GM21786 (cell line): Measurements from ENCODE around the gene ABCA13.

ENCODE experiments used
- ATAC-seq: cut with Tn5 transposase; IDR thresholded peaks from one replicate; pipeline ENCODE4 v1.9.1; 2021; ENCODE audit not compliant: unreplicated experiment

The ABCA13 gene

GRCh38 chr7:48295296-48295971 lies 124.2 kb downstream of the ABCA13 start:
- no peak for ATAC-seq

- ATAC-seq = no peak
Measured at GRCh38 chr7:48296966-48297365, 125.7 kb downstream of the ABCA13 start.

GRCh38 chr7:48298779-48299178 lies 127.5 kb downstream of the ABCA13 start:
- ATAC-seq = peak; percentile 60

- ATAC-seq = peak; percentile 87
Measured at GRCh38 chr7:48299580-48300169, 128.4 kb downstream of the ABCA13 start.

DNA sequence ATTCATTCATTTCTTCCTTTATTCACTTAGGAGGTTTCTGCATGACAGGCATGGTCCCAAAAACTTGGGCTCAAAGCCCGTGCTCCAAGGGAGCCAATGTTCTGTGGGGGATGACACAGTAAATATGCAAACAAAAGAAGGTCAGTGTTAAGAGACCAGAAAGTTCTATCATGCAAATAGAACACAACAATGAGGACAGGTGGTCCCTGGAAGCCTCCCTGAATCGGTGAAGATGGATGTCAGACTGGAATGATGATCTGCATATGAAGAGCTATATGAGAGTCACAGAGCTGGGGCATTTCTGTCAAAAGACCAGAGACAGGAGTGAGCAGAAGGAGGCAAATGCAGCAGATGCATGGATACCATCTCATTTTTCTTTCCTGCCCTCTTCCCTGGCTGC lies 129.0 kb downstream of the ABCA13 start:
- ATAC-seq = no peak

- no peak for ATAC-seq
Measured at GRCh38 chr7:48301201-48301600, 129.9 kb downstream of the ABCA13 start.

DNA sequence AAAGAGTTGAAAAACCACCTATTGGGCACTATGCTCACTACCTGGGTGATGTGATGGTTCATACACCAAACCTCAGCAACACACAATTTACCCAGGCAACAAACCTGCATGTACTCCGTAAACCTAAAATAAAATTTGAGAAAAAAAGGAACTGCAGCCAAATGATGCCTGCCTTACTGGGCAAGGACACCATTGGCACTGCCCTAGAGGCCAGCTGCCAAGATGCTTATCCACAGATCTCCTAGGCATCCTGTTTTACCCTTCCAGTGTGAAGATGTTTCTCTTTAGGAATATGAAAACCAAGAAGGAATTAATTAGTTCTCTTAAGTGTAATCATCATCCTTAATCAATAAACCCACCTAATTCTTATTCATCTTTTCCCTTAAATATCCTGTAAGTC lies 133.4 kb downstream of the ABCA13 start:
- no peak for ATAC-seq

DNA sequence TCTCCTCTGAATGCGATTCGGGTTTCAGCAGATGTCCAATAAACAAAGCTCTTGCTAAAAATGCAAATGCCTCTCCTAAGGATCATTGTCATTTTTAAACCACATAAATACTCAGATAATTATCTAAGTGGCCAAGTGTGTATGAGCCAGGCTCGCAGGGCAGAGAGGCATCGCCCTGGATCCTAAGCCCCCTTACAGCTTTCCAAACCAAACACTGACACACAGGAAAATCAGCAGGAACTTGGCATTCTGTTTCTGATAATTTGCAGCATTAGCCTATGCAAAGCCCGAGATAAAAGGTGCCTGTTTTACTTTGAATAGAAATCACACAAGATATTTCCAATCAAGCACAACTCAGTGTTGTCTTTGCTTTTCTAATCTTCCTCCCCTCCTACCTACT lies 134.4 kb downstream of the ABCA13 start:
- no peak for ATAC-seq

DNA sequence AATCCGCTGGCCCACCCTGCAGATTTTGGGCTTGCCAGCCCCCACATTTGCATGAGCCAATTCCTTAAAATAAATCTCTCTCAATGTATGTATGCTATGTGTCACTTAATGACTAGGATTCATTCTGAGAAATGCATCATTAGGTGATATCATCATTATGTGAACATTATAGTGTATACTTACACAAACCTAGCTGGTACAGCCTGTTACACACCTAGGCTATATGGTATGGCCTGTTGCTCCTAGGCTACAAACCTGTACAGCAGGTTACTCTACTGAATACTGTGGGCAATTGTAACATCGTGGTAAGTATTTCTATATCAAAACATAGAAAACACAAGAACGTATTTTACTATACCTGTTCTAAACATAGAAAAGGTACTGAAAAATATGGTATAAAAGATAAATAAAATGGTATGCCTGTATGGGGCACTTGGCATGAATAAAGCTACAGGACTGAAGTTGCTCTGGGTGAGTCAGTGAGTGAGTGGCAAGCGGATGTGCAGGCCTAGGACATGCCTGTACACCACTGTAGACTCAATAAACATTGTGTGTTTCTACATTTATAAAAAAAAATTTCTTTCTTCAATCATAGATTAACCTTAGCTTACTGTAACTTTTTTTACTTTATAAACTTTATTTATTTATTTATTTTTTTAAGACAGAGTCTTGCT lies 135.9 kb downstream of the ABCA13 start:
- no peak for ATAC-seq

- no peak for ATAC-seq
Measured at GRCh38 chr7:48309720-48310119, 138.5 kb downstream of the ABCA13 start.

DNA sequence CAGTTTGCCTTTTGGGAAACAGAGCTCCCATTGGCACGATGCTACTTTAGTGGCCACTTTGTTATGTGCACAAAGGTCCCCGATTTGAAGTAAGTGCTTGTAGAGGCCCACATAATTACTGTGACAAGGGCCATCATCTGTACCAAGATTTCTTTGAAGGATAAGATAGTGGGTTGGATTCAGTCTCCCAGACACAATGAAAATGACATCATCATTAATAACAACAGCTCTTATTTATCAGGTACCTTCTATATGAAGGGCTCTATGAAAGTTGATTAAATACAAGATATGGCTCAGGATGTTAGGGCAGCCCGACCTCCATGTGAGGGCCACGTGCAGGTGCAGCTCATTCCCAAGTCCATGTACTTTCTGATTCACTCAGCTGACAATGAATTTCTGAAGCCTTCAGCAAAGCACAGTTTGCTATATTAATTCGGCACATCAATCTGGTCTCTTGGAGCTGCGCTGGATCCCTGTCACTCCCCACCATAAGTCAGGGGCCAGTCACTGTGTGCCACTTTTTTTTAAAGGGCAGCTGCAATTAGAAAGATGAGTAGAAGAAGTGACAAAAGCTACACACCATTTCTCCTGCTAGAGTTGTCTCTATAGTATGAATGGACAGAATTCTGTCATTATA lies 140.3 kb downstream of the ABCA13 start:
- no peak for ATAC-seq

DNA sequence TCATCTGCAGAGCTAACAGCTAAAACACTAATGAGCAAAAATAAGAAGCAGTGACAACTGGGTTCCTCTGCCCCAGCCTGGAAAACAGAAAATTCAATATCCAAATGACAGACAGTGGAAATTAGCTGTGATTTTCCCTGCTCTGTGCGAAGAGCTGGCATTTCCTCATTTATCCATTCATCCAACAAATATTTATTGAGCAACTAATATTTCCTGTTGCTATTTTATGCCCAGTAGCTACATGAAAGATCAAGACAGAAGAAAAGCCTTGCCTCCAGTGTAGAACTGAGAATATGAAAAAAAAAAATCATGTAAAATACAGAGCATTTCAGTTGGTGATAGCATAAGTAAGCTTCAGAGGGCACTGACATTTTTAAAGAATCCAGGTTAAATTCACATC lies 140.9 kb downstream of the ABCA13 start:
- ATAC-seq = no peak

DNA sequence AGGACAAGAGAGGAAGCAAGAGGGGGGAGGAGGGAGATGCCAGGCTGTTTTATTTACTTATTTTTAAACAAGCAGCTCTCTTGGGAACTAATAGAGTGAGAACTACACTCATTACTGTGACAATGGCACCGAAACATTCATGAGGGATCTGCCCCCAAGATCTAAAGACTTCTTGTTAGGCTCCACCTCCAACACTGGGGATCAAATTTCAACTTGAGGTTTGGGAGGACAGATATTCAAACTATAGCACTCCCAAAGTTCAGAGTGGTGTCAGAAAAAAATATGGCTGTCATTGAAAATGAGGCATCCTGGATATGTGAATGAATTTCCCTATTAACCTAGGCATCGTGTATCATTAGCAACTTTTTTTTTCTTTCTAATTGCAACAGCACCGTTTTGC lies 145.5 kb downstream of the ABCA13 start:
- ATAC-seq = no peak

DNA sequence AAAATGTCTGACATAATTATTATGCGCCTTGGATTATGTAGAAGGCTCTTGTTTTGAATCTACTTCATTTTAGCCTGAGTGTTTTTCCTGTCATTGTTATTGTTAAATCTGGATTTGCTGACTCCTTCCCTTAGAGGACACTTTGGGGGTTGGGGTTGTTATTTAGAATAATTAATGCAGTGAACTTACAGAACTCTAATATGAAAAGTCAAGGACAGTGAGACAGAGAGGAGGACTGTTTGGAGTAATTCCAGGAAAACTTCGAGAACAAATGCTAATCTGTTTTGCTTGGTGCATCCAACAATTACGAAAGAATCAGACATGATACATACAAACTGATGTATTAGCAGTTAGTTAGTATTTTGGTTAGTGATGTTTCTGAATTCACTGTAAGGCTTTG lies 146.1 kb downstream of the ABCA13 start:
- no peak for ATAC-seq

DNA sequence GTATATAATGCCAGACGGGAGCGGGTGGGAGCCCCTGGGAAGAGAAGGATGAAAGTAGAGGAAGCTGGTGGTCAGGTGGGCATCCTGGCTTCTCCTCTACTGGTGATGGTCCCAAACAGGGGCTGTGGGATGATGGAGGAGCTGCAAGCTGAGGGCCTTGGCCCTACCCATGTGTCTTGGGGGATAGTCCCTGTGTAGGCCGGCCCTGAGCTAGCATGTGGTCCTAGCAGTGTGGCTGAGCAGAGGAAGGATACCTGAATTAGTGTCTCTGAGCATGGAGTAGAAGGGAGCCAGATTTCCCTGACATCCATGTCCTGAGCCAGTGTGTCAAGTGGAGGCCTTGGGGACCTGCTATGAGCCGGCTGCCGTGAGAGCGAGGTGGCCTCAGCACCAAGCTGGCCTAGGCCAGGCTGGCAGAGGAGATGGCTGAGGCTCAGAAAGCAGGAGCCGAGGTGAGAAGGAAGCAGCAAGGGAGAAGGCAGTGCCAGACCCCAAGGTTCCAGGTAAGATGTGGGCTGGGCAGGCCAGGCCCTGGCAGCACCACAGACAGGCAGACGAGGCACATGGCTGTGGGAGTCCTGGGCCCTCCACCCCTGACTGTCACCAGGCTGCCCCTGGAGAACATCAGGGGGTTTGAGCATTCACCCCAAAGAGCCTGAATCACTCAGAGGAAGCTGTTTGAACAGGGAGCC lies 150.2 kb downstream of the ABCA13 start:
- no peak for ATAC-seq

DNA sequence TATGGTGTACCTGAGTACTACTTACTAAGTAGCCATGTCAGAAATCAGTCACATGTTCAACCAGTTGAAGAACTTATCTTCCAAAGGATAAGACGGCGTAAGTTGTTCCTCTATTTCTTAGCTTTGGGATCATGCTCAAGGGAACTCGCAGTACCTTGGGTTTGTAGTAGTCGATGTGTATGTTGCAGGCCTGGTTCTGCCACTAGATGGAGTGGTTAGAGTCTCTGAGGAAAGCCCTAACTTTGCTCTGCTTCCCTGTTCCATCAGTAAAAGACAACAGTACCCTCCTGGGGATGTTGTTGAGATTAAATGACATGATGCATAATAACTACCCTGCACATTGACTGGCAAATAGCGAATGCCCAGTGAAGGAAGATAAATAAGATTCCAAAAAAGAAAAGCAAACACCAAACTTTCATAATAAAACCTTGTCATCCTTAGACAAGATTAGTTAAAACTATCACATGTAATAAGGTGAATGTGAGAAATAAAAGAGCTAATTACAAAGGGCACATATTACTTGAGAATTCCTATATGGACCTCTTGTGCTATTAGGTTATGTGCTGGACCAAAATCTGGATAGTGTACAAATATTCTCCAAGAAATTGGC lies 165.9 kb downstream of the ABCA13 start:
- ATAC-seq = no peak

- no peak for ATAC-seq
Measured at GRCh38 chr7:48337781-48338180, 166.5 kb downstream of the ABCA13 start.

GRCh38 chr7:48347230-48347825 lies 176.1 kb downstream of the ABCA13 start:
- no peak for ATAC-seq

- ATAC-seq = no peak
Measured at GRCh38 chr7:48350515-48350914, 179.3 kb downstream of the ABCA13 start.

- ATAC-seq = no peak
Measured at GRCh38 chr7:48351900-48352299, 180.6 kb downstream of the ABCA13 start.

DNA sequence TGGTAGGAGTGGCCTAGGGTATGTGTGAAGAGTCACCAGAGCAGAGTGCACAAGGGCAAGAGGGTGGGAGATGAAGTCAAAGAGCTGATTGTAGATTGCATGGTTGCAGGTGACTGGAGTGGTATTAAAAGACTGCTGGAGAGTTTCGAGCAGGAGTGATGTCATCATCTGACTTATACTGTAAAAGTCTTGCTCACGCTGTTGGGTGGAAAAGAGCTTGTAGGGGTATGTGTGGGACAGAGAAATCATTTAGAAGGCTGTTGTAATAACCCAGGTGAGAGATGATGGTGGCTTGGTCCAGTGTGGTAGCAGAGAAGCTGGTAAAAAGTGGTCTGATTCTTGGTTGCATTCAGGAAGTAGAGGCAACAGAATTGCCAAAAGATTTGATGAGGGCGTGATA lies 184.1 kb downstream of the ABCA13 start:
- ATAC-seq = no peak
